H9 (cell line): ENCODE data around the gene SGSM2. TPM values are rescaled to one million over a fixed set of nuclear protein-coding genes. Genes with fewer than 3 reads are reported as not detected.

Source experiments
- DNase-seq: peaks from one replicate; pipeline ENCODE4 v3.0.0-alpha.2; 2017
- H2AFZ ChIP-seq: one replicate; pipeline ENCODE4 v1.6.1; 2013; ENCODE audit warnings: mild to moderate bottlenecking, low read length, control low read depth, moderate library complexity
- H2AK5ac ChIP-seq: 2 replicates; pipeline ENCODE4 v1.6.1; 2013; ENCODE audit warnings: low read length, control low read depth, mixed read lengths; ENCODE audit not compliant: insufficient read length
- H2BK120ac ChIP-seq: one replicate; pipeline ENCODE4 v1.6.1; 2013; ENCODE audit warnings: low read depth, mild to moderate bottlenecking, low read length, control low read depth, inconsistent platforms; ENCODE audit not compliant: poor library complexity, severe bottlenecking
- H2BK12ac ChIP-seq: 2 replicates; pipeline ENCODE4 v1.6.1; 2013; ENCODE audit warnings: low read length, control low read depth, mixed read lengths, low read depth; ENCODE audit not compliant: insufficient read length
- H2BK15ac ChIP-seq: 2 replicates; pipeline ENCODE4 v1.6.1; 2013; ENCODE audit warnings: low read depth, low read length, control low read depth
- H2BK20ac ChIP-seq: one replicate; pipeline ENCODE4 v1.6.1; 2013; ENCODE audit warnings: low read depth, mild to moderate bottlenecking, low read length, control low read depth, inconsistent platforms; ENCODE audit not compliant: poor library complexity, severe bottlenecking
- H2BK5ac ChIP-seq: 2 replicates; pipeline ENCODE4 v1.6.1; 2013; ENCODE audit warnings: low read length, control low read depth, mixed read lengths; ENCODE audit not compliant: insufficient read length
- H3K14ac ChIP-seq: 2 replicates; pipeline ENCODE4 v1.6.1; 2013; ENCODE audit warnings: low read length, control low read depth; ENCODE audit not compliant: insufficient read depth
- H3K18ac ChIP-seq: 2 replicates; pipeline ENCODE4 v1.6.1; 2013; ENCODE audit warnings: low read depth, mild to moderate bottlenecking, mixed read lengths, low read length, control low read depth; ENCODE audit not compliant: insufficient read length
- H3K23ac ChIP-seq: 2 replicates; pipeline ENCODE4 v1.6.1; 2013; ENCODE audit warnings: low read length, control low read depth, mixed read lengths, low read depth; ENCODE audit not compliant: insufficient read length
- H3K23me2 ChIP-seq: 2 replicates; pipeline ENCODE4 v1.6.1; 2013; ENCODE audit warnings: low read depth, mild to moderate bottlenecking, mixed read lengths, low read length, control low read depth; ENCODE audit not compliant: insufficient read length, poor library complexity, severe bottlenecking
- H3K27ac ChIP-seq: 2 replicates; pipeline ENCODE4 v1.5.1; 2013; ENCODE audit warnings: low read length, control low read depth, mixed read lengths, low read depth; ENCODE audit not compliant: insufficient read length
- H3K27me3 ChIP-seq: 2 replicates; pipeline ENCODE4 v1.6.1; 2013; ENCODE audit warnings: low read length, control low read depth, inconsistent platforms; ENCODE audit not compliant: insufficient read depth
- H3K4ac ChIP-seq: 2 replicates; pipeline ENCODE4 v1.6.1; 2013; ENCODE audit warnings: low read depth, mild to moderate bottlenecking, control low read depth, inconsistent platforms, low read length, moderate library complexity
- H3K4me1 ChIP-seq: 2 replicates; pipeline ENCODE4 v1.6.1; 2013; ENCODE audit warnings: low read length, control low read depth, inconsistent platforms; ENCODE audit not compliant: insufficient read depth
- H3K4me2 ChIP-seq: 2 replicates; pipeline ENCODE4 v1.6.1; 2013; ENCODE audit warnings: low read length, control low read depth, mixed read lengths; ENCODE audit not compliant: insufficient read length, insufficient read depth
- H3K56ac ChIP-seq: 2 replicates; pipeline ENCODE4 v1.6.1; 2013; ENCODE audit warnings: low read depth, mild to moderate bottlenecking, mixed read lengths, low read length, control low read depth; ENCODE audit not compliant: insufficient read length
- H3K79me1 ChIP-seq: 2 replicates; pipeline ENCODE4 v1.6.1; 2013; ENCODE audit warnings: low read depth, mild to moderate bottlenecking, moderate library complexity, low read length, control low read depth, inconsistent platforms; ENCODE audit not compliant: insufficient read depth, poor library complexity, severe bottlenecking
- H3K79me2 ChIP-seq: 2 replicates; pipeline ENCODE4 v1.6.1; 2013; ENCODE audit warnings: low read length, control low read depth, inconsistent platforms; ENCODE audit not compliant: insufficient read depth
- H3K9ac ChIP-seq: 2 replicates; pipeline ENCODE4 v1.6.1; 2013; ENCODE audit warnings: low read length, control low read depth, mixed read lengths; ENCODE audit not compliant: insufficient read length; ENCODE audit errors: extremely low read depth
- H3K9me3 ChIP-seq: one replicate; pipeline ENCODE4 v1.6.1; 2013; ENCODE audit warnings: low read depth, low read length, inconsistent platforms; ENCODE audit not compliant: control insufficient read depth
- H3T11ph ChIP-seq: one replicate; pipeline ENCODE4 v1.6.1; 2013; ENCODE audit warnings: mild to moderate bottlenecking, low read length, control low read depth, inconsistent platforms
- H4K20me1 ChIP-seq: one replicate; pipeline ENCODE4 v1.6.1; 2013; ENCODE audit not compliant: control insufficient read depth, insufficient read length, insufficient read depth
- H4K5ac ChIP-seq: 2 replicates; pipeline ENCODE4 v1.6.1; 2013; ENCODE audit warnings: low read depth, mild to moderate bottlenecking, mixed read lengths, low read length, control low read depth; ENCODE audit not compliant: insufficient read length
- H4K8ac ChIP-seq: replicated peaks from 2 replicates; pipeline ENCODE4 v1.6.1; 2013; ENCODE audit warnings: low read length, control low read depth, mixed read lengths, low read depth; ENCODE audit not compliant: insufficient read length
- H4K91ac ChIP-seq: 2 replicates; pipeline ENCODE4 v1.6.1; 2013; ENCODE audit warnings: low read depth, mild to moderate bottlenecking, moderate library complexity, mixed read lengths, low read length, control low read depth; ENCODE audit not compliant: insufficient read length
- H3K27ac Mint-ChIP-seq, 3 experiments: 2 replicates in 2 of 3; 3 replicates in 1 of 3; pipeline ENCODE4 v1.8.0; 2020 to 2021; ENCODE audit warnings: mixed read lengths in 3 of 3, mild to moderate bottlenecking in 1 of 3, moderate library complexity in 1 of 3
- H3K27me3 Mint-ChIP-seq: 2 replicates; pipeline ENCODE4 v1.8.0; 2021; ENCODE audit warnings: low read depth, mild to moderate bottlenecking, moderate library complexity, mixed read lengths
- H3K36me3 Mint-ChIP-seq, 3 experiments: 2 replicates in 2 of 3; 3 replicates in 1 of 3; pipeline ENCODE4 v1.8.0; 2020 to 2021; ENCODE audit warnings: low read depth in 3 of 3, mixed read lengths in 3 of 3; ENCODE audit not compliant: insufficient read depth in 1 of 3
- H3K4me1 Mint-ChIP-seq, 2 experiments: 2 replicates each; pipeline ENCODE4 v1.8.0; 2020; ENCODE audit warnings: mixed read lengths in 2 of 2
- H3K4me3 Mint-ChIP-seq, 2 experiments: 2 replicates in 1 of 2; 3 replicates in 1 of 2; pipeline ENCODE4 v1.8.0; 2020 to 2021; ENCODE audit warnings: mild to moderate bottlenecking in 2 of 2, mixed read lengths in 2 of 2, moderate library complexity in 1 of 2
- H3K9me3 Mint-ChIP-seq, 2 experiments: 2 replicates in 1 of 2; 3 replicates in 1 of 2; pipeline ENCODE4 v1.8.0; 2020; ENCODE audit warnings: mild to moderate bottlenecking in 2 of 2, mixed read lengths in 2 of 2, moderate library complexity in 1 of 2
- WGBS: extraction: QIAGEN DNeasy Blood & Tissue Kit; methylation state at CpG from one replicate; pipeline ENCODE4 v1.1.7; 2013; ENCODE audit warnings: missing lambda C conversion rate, low lambda C conversion rate, mixed read lengths; ENCODE audit not compliant: insufficient read length; ENCODE audit errors: extremely low coverage; 5-methylcytosine and 5-hydroxymethylcytosine counted together
- total RNA-seq: library from RNA; stranded (reverse); gene quantifications from 2 replicates; pipeline ENCODE4 v1.2.1, GENCODE V29; 2021
- TF ChIP-seq, protein P1 (sequence below): fragments of 200-600 bp; sonication (generic); conservative IDR thresholded peaks from 3 replicates; pipeline ENCODE4 v1.8.0; 2021; ENCODE audit warnings: antibody characterized with exemption, mild to moderate bottlenecking

SGSM2 gene
- total RNA-seq, 1 experiment from 2014 or later, result 45.6 TPM

DNA sequence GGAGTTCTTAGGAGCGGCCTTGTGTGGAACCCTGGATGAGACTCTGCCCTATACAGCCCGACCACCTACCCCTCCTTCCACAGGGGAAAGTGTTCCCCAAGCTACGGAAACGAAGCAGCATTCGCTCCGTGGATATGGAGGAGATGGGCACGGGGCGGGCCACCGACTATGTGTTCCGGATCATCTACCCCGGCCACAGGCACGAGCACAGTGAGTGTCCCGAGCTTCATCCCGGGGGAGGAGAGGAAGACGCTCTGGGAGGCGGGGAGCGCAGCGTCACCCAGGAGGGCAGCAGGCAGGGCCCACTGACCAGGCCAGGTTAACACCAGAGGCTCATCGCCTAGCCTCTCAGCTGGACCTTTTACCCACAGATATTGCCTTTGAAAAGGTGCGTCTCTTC, 27.8 kb downstream of the SGSM2 start:
- Histone ChIP-seq H3K9ac (no peak overlapping the region), H3K23me2 (no peaks in the 10 kb centered on the region), H2BK20ac (no peak overlapping the region), H3K79me1 (no peaks in the 10 kb centered on the region), H2BK15ac (no peak overlapping the region), H2BK5ac (no peak overlapping the region), H4K91ac (no peak overlapping the region), H3K9me3 (no peaks in the 10 kb centered on the region), H3K79me2 (no peaks in the 10 kb centered on the region), H3K56ac (no peak overlapping the region), H2AK5ac (no peak overlapping the region), H2BK120ac (no peak overlapping the region), H3K4ac (no peak overlapping the region), H3K27ac (no peak overlapping the region), H4K8ac (no peak overlapping the region), H3K4me2 (no peak overlapping the region), H4K20me1 (no peaks in the 10 kb centered on the region), H2BK12ac (no peak overlapping the region), H3K14ac (no peak overlapping the region; the same call in 1 of the 2 replicates), H2AFZ (no peak overlapping the region), H3K23ac (no peak overlapping the region), H3K27me3 (no peaks in the 10 kb centered on the region), H3T11ph (no peak overlapping the region), H4K5ac (no peak overlapping the region), H3K18ac (no peak overlapping the region), H3K4me1 (no peaks in the 10 kb centered on the region)
- H3K36me3 Mint-ChIP-seq, result peaks cover 4 to 18% (median 8%) of the 10 kb centered on the region in 3 experiments; a peak in 6 of 7 replicates
- H3K4me1 Mint-ChIP-seq, result peaks cover 12 to 14% of the 10 kb centered on the region in 2 experiments
- H3K9me3 Mint-ChIP-seq, result no peaks in the 10 kb centered on the region
- DNase-seq, result no peak
- no peak overlapping the region for H3K27ac Mint-ChIP-seq
- H3K27me3 Mint-ChIP-seq, result peaks cover 3% of the 10 kb centered on the region; the same call in 1 of the 2 replicates
- whole genome bisulfite sequencing, result no CpG with 5 or more reads among the region's 20 CpGs
- TF ChIP-seq, protein P1, sequence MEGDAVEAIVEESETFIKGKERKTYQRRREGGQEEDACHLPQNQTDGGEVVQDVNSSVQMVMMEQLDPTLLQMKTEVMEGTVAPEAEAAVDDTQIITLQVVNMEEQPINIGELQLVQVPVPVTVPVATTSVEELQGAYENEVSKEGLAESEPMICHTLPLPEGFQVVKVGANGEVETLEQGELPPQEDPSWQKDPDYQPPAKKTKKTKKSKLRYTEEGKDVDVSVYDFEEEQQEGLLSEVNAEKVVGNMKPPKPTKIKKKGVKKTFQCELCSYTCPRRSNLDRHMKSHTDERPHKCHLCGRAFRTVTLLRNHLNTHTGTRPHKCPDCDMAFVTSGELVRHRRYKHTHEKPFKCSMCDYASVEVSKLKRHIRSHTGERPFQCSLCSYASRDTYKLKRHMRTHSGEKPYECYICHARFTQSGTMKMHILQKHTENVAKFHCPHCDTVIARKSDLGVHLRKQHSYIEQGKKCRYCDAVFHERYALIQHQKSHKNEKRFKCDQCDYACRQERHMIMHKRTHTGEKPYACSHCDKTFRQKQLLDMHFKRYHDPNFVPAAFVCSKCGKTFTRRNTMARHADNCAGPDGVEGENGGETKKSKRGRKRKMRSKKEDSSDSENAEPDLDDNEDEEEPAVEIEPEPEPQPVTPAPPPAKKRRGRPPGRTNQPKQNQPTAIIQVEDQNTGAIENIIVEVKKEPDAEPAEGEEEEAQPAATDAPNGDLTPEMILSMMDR, result no peak
- no peak overlapping the region for H3K4me3 Mint-ChIP-seq
